Measurements from ENCODE around the gene NAP1L5. TPM values are rescaled to one million over a fixed set of nuclear protein-coding genes. Genes with fewer than 3 reads are reported as not detected.

NAP1L5 gene
- total RNA-seq, 1 donor from 2014 or later = 4.7 TPM

GRCh38 chr4:88693792-88694191 lies 3.8 kb downstream of the NAP1L5 start:
- Mint-ChIP-seq H3K27me3 (ENCODE audit: low read depth, unreplicated experiment) (no peaks in the 10 kb centered on the region), H3K9me3 (ENCODE audit: unreplicated experiment) (no peaks in the 10 kb centered on the region), H3K4me1 (ENCODE audit: low read depth, unreplicated experiment) (no peaks in the 10 kb centered on the region), H3K36me3 (ENCODE audit: low read depth, unreplicated experiment) (peaks cover 3% of the 10 kb centered on the region), H3K27ac (ENCODE audit: unreplicated experiment) (no peak overlapping the region), H3K4me3 (ENCODE audit: unreplicated experiment) (no peak overlapping the region)
- no peak overlapping the region for H3K27ac ChIP-seq (ENCODE audit: low read depth, low read length)
- no peaks in the 10 kb centered on the region for H3K9me3 ChIP-seq (ENCODE audit: insufficient read depth, low read depth, low read length)
- FAIRE-seq (no peak), DNase-seq (ENCODE audit: low read depth) (no peak)
- no peak overlapping the region for H3K9ac ChIP-seq (ENCODE audit: low read length)
- no peaks in the 10 kb centered on the region for H3K27me3 ChIP-seq (ENCODE audit: insufficient read depth, low read length)
- H3K4me3 ChIP-seq (ENCODE audit: insufficient read depth, low read depth, low read length) = no peak overlapping the region
- no peaks in the 10 kb centered on the region for H3K79me2 ChIP-seq (ENCODE audit: insufficient read depth, low read length)
- no peak for TF ChIP-seq EZH2 (IDR thresholded peaks at IDR 0.05; ENCODE audit: insufficient read depth, low read length)
- no peak overlapping the region for H2AFZ ChIP-seq (ENCODE audit: low read depth, low read length)
- H3K36me3 ChIP-seq (ENCODE audit: insufficient read depth, low read length) = no peaks in the 10 kb centered on the region
- no peaks in the 10 kb centered on the region for H4K20me1 ChIP-seq (ENCODE audit: insufficient read depth, low read length)
- no peaks in the 10 kb centered on the region for H3K4me1 ChIP-seq (ENCODE audit: insufficient read depth, low read length)
- no peak overlapping the region for H3K4me2 ChIP-seq (ENCODE audit: low read length)

GRCh38 chr4:88690355-88690754 lies 7.3 kb downstream of the NAP1L5 start:
- no peak overlapping the region for H3K4me3 Mint-ChIP-seq (ENCODE audit: unreplicated experiment)
- Histone ChIP-seq H3K79me2 (ENCODE audit: insufficient read depth, low read length) (no peaks in the 10 kb centered on the region), H3K4me3 (ENCODE audit: insufficient read depth, low read depth, low read length) (no peak overlapping the region), H3K4me2 (ENCODE audit: low read length) (no peak overlapping the region), H3K9me3 (ENCODE audit: insufficient read depth, low read depth, low read length) (no peaks in the 10 kb centered on the region), H3K9ac (ENCODE audit: low read length) (no peak overlapping the region), H3K27ac (ENCODE audit: low read depth, low read length) (no peak overlapping the region), H3K36me3 (ENCODE audit: insufficient read depth, low read length) (no peaks in the 10 kb centered on the region), H3K4me1 (ENCODE audit: insufficient read depth, low read length) (no peaks in the 10 kb centered on the region), H3K27me3 (ENCODE audit: insufficient read depth, low read length) (no peaks in the 10 kb centered on the region), H4K20me1 (ENCODE audit: insufficient read depth, low read length) (no peaks in the 10 kb centered on the region), H2AFZ (ENCODE audit: low read depth, low read length) (no peak overlapping the region)
- TF ChIP-seq CTCF (IDR thresholded peaks at IDR 0.05; ENCODE audit: insufficient read depth, low read depth, low read length) (no peak), EZH2 (IDR thresholded peaks at IDR 0.05; ENCODE audit: insufficient read depth, low read length) (no peak)
- no peaks in the 10 kb centered on the region for H3K4me1 Mint-ChIP-seq (ENCODE audit: low read depth, unreplicated experiment)
- no peak overlapping the region for H3K27ac Mint-ChIP-seq (ENCODE audit: unreplicated experiment)
- H3K36me3 Mint-ChIP-seq (ENCODE audit: low read depth, unreplicated experiment) = no peaks in the 10 kb centered on the region
- no peaks in the 10 kb centered on the region for H3K9me3 Mint-ChIP-seq (ENCODE audit: unreplicated experiment)
- no peaks in the 10 kb centered on the region for H3K27me3 Mint-ChIP-seq (ENCODE audit: low read depth, unreplicated experiment)
- FAIRE-seq = peak; percentile 77
- DNase-seq (ENCODE audit: low read depth) = peak; percentile 49

GRCh38 chr4:88681209-88681608 lies 16.4 kb downstream of the NAP1L5 start:
- Mint-ChIP-seq H3K27ac (ENCODE audit: unreplicated experiment) (no peak overlapping the region), H3K4me1 (ENCODE audit: low read depth, unreplicated experiment) (no peaks in the 10 kb centered on the region), H3K4me3 (ENCODE audit: unreplicated experiment) (no peak overlapping the region), H3K36me3 (ENCODE audit: low read depth, unreplicated experiment) (peaks cover 6% of the 10 kb centered on the region), H3K27me3 (ENCODE audit: low read depth, unreplicated experiment) (no peaks in the 10 kb centered on the region), H3K9me3 (ENCODE audit: unreplicated experiment) (peaks cover 3% of the 10 kb centered on the region)
- H3K27ac ChIP-seq (ENCODE audit: low read depth, low read length) = no peak overlapping the region
- no peaks in the 10 kb centered on the region for H3K9me3 ChIP-seq (ENCODE audit: insufficient read depth, low read depth, low read length)
- no peaks in the 10 kb centered on the region for H3K79me2 ChIP-seq (ENCODE audit: insufficient read depth, low read length)
- no peaks in the 10 kb centered on the region for H4K20me1 ChIP-seq (ENCODE audit: insufficient read depth, low read length)
- DNase-seq (ENCODE audit: low read depth) = no peak
- H3K9ac ChIP-seq (ENCODE audit: low read length) = no peak overlapping the region
- no peak overlapping the region for H3K4me2 ChIP-seq (ENCODE audit: low read length)
- no peaks in the 10 kb centered on the region for H3K27me3 ChIP-seq (ENCODE audit: insufficient read depth, low read length)
- peaks cover 4% of the 10 kb centered on the region for H3K36me3 ChIP-seq (ENCODE audit: insufficient read depth, low read length)
- H3K4me3 ChIP-seq (ENCODE audit: insufficient read depth, low read depth, low read length) = no peak overlapping the region
- H3K4me1 ChIP-seq (ENCODE audit: insufficient read depth, low read length) = no peaks in the 10 kb centered on the region
- no peak for TF ChIP-seq EZH2 (IDR thresholded peaks at IDR 0.05; ENCODE audit: insufficient read depth, low read length)
- TF ChIP-seq CTCF (IDR thresholded peaks at IDR 0.05; ENCODE audit: insufficient read depth, low read depth, low read length) = no peak
- H2AFZ ChIP-seq (ENCODE audit: low read depth, low read length) = no peak overlapping the region
- FAIRE-seq = no peak

Data from astrocyte (in vitro differentiated cells and primary cell).